ENCODE results near the gene CTSC.

DNA sequence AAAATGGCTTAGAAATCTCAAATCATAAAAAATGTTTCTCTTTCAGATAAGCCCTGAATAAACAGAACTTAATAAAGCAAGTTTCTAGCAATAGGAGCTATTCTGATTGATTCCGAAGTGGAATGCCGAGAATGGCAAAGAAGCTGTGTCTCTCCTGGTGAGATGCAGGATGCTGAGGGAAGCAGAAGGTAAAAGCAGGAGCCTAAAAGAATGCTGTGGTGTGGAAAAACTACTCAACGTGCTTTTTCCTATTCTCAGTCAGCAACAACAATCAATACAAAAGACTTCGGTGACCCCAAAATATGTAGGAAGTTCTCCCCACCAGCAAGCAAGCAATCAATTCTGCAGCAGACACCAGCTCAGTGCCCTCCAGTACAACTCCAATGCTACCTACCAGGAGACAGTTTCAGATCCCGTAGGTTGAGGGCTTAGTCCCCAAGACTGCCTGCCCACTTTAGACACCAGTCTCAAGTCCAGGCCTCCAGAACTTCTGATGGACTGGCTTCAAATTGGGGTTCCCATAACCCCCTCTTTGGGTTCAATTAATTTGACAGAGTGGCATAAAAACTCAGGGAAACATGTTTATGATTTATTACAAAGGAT, 6.6 kb downstream of the CTSC start:
- TF ChIP-seq TAF1 (IDR thresholded peaks at IDR 0.05; ENCODE audit: low read depth) = no peak
- TF ChIP-seq, protein P1, sequence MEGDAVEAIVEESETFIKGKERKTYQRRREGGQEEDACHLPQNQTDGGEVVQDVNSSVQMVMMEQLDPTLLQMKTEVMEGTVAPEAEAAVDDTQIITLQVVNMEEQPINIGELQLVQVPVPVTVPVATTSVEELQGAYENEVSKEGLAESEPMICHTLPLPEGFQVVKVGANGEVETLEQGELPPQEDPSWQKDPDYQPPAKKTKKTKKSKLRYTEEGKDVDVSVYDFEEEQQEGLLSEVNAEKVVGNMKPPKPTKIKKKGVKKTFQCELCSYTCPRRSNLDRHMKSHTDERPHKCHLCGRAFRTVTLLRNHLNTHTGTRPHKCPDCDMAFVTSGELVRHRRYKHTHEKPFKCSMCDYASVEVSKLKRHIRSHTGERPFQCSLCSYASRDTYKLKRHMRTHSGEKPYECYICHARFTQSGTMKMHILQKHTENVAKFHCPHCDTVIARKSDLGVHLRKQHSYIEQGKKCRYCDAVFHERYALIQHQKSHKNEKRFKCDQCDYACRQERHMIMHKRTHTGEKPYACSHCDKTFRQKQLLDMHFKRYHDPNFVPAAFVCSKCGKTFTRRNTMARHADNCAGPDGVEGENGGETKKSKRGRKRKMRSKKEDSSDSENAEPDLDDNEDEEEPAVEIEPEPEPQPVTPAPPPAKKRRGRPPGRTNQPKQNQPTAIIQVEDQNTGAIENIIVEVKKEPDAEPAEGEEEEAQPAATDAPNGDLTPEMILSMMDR (IDR thresholded peaks at IDR 0.05; ENCODE audit: poor library complexity, severe bottlenecking) = no peak
- TF ChIP-seq EZH2 (IDR thresholded peaks at IDR 0.05; ENCODE audit: borderline replicate concordance, insufficient read depth, low read length, poor library complexity, severe bottlenecking) = no peak
